Fibroblast of upper back skin (primary cell): ENCODE results near the gene STK40.

Experiments
- DNase-seq: peaks from one replicate; pipeline ENCODE4 v3.0.0-alpha.2; 2013

The STK40 gene

GRCh38 chr1:36306902-36307456, 78.7 kb downstream of the STK40 start:
- DNase-seq = peak; percentile 91

- no peak for DNase-seq
These were observed 79.4 kb downstream of the STK40 start, which contains the start of gene SH3D21 for GRCh38 chr1:36306210-36306901. Gene SH3D21, plus strand, starts transcription at chr1:36306368. Its CDS starts 53 bp downstream, at chr1:36306421.

- DNase-seq = no peak
These were observed 79.9 kb downstream of the STK40 start for GRCh38 chr1:36305915-36306209.

GRCh38 chr1:36304970-36305914, 80.5 kb downstream of the STK40 start:
- no peak for DNase-seq

GRCh38 chr1:36304521-36304920, 81.2 kb downstream of the STK40 start:
- DNase-seq = no peak

- no peak for DNase-seq
These were observed 81.9 kb downstream of the STK40 start for GRCh38 chr1:36303650-36304360.

- DNase-seq = no peak
These were observed 82.5 kb downstream of the STK40 start for GRCh38 chr1:36303244-36303643.

- no peak for DNase-seq
These were observed 84.5 kb downstream of the STK40 start for GRCh38 chr1:36301220-36301619.

- no peak for DNase-seq
These were observed 85.2 kb downstream of the STK40 start for GRCh38 chr1:36300526-36300925.

GRCh38 chr1:36298640-36299039, 87.1 kb downstream of the STK40 start:
- no peak for DNase-seq

- DNase-seq = no peak
These were observed 88.7 kb downstream of the STK40 start for GRCh38 chr1:36297062-36297461.

GRCh38 chr1:36295390-36295789, 90.3 kb downstream of the STK40 start:
- DNase-seq = no peak
